ENCODE results near the gene AUP1. TPM values are rescaled to one million over a fixed set of nuclear protein-coding genes. Genes with fewer than 3 reads are reported as not detected.
A peak's percentile ranks its signal among the peaks of the same experiment; 100 is the strongest.

AUP1 gene
- total and polyA plus RNA-seq, 9 of the 15 experiments (the other 6 are each of a cell fraction or from before 2014, with no cell fraction given): 70.7 to 245 (median 165) TPM

DNA sequence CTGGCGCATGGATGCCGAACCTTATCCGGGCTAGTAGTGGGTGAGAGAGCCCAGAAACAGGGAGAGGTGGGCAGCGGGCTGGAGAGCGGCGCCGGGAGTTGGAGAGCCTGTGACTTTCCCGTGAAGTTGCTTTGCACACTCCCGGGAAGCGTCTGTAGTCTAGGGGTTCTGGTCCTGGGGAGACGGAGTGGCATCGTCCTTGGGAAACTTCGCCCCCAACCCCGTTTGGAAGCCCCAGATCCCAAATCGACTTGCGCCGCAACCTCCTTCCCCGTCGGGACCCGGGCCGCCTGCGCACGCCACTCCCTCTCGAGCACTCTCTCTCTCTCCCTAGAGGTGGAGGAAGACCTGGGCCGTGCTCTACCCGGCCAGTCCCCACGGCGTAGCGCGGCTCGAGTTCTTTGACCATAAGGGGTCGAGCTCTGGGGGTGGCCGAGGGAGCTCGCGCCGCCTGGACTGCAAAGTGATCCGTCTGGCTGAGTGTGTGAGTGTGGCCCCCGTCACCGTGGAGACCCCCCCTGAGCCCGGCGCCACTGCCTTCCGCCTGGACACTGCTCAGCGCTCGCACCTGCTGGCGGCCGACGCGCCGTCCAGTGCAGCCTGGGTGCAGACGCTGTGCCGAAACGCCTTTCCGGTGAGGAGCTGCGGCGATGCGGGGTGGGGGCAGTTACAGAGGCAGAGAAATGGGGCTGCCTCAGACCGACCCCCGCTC is 25.5 kb upstream of the AUP1 start (continued):
- TF ChIP-seq ZNF696 (CRISPR knock-in tag; conservative IDR thresholded peaks at IDR 0.05) (no peak), NCOA6 (IDR thresholded peaks at IDR 0.05) (peak; percentile 14), ZNF740 (CRISPR knock-in tag; IDR thresholded peaks at IDR 0.05) (peak; percentile 30; the same call in 1 of the 2 replicates), ZNF740 (tag; IDR thresholded peaks at IDR 0.05) (no peak), ZNF408 (CRISPR knock-in tag; IDR thresholded peaks at IDR 0.05; ENCODE audit: low read depth) (no peak), CBX3 (IDR thresholded peaks at IDR 0.05; ENCODE audit: borderline replicate concordance in 1 of 2, low read length in 2 of 2) (peak in 1 of 2 experiments; percentile 16; a peak in 1 of 3 replicates), SOX6 (IDR thresholded peaks at IDR 0.05) (0 out of 2 replicates have a peak, but pooled peaks have one; percentile 7), ESRRB (CRISPR knock-in tag; IDR thresholded peaks at IDR 0.05; ENCODE audit: borderline replicate concordance) (no peak), NFIC (IDR thresholded peaks at IDR 0.05) (peak; percentile 15; the same call in 1 of the 2 replicates), SUPT5H (IDR thresholded peaks at IDR 0.05) (0 out of 2 replicates have a peak, but pooled peaks have one; percentile 56), ZC3H8 (IDR thresholded peaks at IDR 0.05) (no peak), MBD2 (IDR thresholded peaks at IDR 0.05; ENCODE audit: borderline replicate concordance, low read depth) (no peak), SAP30 (IDR thresholded peaks at IDR 0.05; ENCODE audit: borderline replicate concordance, insufficient read depth, low read depth, low read length, poor library complexity, severe bottlenecking) (peak; percentile 60), SMARCC2 (IDR thresholded peaks at IDR 0.05; ENCODE audit: low read depth) (no peak)
- TF ChIP-seq, protein P1, sequence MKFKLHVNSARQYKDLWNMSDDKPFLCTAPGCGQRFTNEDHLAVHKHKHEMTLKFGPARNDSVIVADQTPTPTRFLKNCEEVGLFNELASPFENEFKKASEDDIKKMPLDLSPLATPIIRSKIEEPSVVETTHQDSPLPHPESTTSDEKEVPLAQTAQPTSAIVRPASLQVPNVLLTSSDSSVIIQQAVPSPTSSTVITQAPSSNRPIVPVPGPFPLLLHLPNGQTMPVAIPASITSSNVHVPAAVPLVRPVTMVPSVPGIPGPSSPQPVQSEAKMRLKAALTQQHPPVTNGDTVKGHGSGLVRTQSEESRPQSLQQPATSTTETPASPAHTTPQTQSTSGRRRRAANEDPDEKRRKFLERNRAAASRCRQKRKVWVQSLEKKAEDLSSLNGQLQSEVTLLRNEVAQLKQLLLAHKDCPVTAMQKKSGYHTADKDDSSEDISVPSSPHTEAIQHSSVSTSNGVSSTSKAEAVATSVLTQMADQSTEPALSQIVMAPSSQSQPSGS (CRISPR knock-in tag; IDR thresholded peaks at IDR 0.05): 0 out of 2 replicates have a peak, but pooled peaks have one; percentile 55
- TF ChIP-seq, protein P2, sequence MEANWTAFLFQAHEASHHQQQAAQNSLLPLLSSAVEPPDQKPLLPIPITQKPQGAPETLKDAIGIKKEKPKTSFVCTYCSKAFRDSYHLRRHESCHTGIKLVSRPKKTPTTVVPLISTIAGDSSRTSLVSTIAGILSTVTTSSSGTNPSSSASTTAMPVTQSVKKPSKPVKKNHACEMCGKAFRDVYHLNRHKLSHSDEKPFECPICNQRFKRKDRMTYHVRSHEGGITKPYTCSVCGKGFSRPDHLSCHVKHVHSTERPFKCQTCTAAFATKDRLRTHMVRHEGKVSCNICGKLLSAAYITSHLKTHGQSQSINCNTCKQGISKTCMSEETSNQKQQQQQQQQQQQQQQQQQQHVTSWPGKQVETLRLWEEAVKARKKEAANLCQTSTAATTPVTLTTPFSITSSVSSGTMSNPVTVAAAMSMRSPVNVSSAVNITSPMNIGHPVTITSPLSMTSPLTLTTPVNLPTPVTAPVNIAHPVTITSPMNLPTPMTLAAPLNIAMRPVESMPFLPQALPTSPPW (CRISPR knock-in tag; IDR thresholded peaks at IDR 0.05): no peak
- TF ChIP-seq, protein P3, sequence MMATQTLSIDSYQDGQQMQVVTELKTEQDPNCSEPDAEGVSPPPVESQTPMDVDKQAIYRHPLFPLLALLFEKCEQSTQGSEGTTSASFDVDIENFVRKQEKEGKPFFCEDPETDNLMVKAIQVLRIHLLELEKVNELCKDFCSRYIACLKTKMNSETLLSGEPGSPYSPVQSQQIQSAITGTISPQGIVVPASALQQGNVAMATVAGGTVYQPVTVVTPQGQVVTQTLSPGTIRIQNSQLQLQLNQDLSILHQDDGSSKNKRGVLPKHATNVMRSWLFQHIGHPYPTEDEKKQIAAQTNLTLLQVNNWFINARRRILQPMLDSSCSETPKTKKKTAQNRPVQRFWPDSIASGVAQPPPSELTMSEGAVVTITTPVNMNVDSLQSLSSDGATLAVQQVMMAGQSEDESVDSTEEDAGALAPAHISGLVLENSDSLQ (IDR thresholded peaks at IDR 0.05): peak; percentile 18; the same call in 1 of the 2 replicates
- TF ChIP-seq, protein P4, sequence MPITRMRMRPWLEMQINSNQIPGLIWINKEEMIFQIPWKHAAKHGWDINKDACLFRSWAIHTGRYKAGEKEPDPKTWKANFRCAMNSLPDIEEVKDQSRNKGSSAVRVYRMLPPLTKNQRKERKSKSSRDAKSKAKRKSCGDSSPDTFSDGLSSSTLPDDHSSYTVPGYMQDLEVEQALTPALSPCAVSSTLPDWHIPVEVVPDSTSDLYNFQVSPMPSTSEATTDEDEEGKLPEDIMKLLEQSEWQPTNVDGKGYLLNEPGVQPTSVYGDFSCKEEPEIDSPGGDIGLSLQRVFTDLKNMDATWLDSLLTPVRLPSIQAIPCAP (CRISPR knock-in tag; IDR thresholded peaks at IDR 0.05; ENCODE audit: borderline replicate concordance): 0 out of 2 replicates have a peak, but pooled peaks have one; percentile 42
- TF ChIP-seq, protein P5, sequence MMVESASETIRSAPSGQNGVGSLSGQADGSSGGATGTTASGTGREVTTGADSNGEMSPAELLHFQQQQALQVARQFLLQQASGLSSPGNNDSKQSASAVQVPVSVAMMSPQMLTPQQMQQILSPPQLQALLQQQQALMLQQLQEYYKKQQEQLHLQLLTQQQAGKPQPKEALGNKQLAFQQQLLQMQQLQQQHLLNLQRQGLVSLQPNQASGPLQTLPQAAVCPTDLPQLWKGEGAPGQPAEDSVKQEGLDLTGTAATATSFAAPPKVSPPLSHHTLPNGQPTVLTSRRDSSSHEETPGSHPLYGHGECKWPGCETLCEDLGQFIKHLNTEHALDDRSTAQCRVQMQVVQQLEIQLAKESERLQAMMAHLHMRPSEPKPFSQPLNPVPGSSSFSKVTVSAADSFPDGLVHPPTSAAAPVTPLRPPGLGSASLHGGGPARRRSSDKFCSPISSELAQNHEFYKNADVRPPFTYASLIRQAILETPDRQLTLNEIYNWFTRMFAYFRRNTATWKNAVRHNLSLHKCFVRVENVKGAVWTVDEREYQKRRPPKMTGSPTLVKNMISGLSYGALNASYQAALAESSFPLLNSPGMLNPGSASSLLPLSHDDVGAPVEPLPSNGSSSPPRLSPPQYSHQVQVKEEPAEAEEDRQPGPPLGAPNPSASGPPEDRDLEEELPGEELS (CRISPR knock-in tag; IDR thresholded peaks at IDR 0.05; ENCODE audit: borderline replicate concordance): 0 out of 2 replicates have a peak, but pooled peaks have one; percentile 42

Measured in K562 (cell line).